Sigmoid colon (tissue), 7 donors: ENCODE measurements around the gene OSBPL5. TPM values are rescaled to one million over a fixed set of nuclear protein-coding genes. Genes with fewer than 3 reads are reported as not detected.

ENCODE experiments used
- DNase-seq: peaks from one replicate; pipeline ENCODE4 v3.0.0-alpha.2; 2019
- H3K27ac ChIP-seq, 4 donors: fragments of 200-600 bp; sonication (generic); one replicate each; pipeline ENCODE4 v1.5.1; 2016 to 2019; ENCODE audit warnings: mild to moderate bottlenecking in 1 of 4
- H3K27me3 ChIP-seq, 3 donors: fragments of 200-600 bp; sonication (generic); one replicate each; pipeline ENCODE4 v1.5.1; 2019; ENCODE audit warnings: mild to moderate bottlenecking in 1 of 3
- H3K36me3 ChIP-seq, 4 donors: fragments of 200-600 bp; sonication (generic); one replicate each; pipeline ENCODE4 v1.5.1; 2016 to 2019
- H3K4me1 ChIP-seq, 4 donors: fragments of 200-600 bp; sonication (generic); one replicate each; pipeline ENCODE4 v1.5.1; 2017 to 2019
- H3K4me3 ChIP-seq, 4 donors: fragments of 200-600 bp; sonication (generic); one replicate each; pipeline ENCODE4 v1.5.1; 2017 to 2019; ENCODE audit warnings: mild to moderate bottlenecking in 2 of 4, moderate library complexity in 1 of 4
- H3K9me3 ChIP-seq, 4 donors: fragments of 200-600 bp in 3 of 4; sonication (generic) in 3 of 4; one replicate each; pipeline versions ENCODE4 v1.5.1 to v1.6.1; 2013 to 2019
- CTCF ChIP-seq, 4 experiments: fragments of 450-650 bp in 3 of 4; fragments of 200-600 bp in 1 of 4; IDR thresholded peaks; one replicate each; pipeline ENCODE4 v1.5.1; 2016 to 2019; ENCODE audit warnings: antibody characterized with exemption in 4 of 4, mild to moderate bottlenecking in 3 of 4, moderate library complexity in 2 of 4
- EP300 ChIP-seq, 4 donors: sonication (generic); formaldehyde crosslinking; IDR thresholded peaks; one replicate each; pipeline ENCODE4 v1.6.1; 2017; ENCODE audit warnings: antibody characterized with exemption in 4 of 4
- POLR2A ChIP-seq, 2 donors: fragments of 450-650 bp; IDR thresholded peaks; one replicate each; pipeline ENCODE4 v1.6.1; 2016; ENCODE audit warnings: antibody characterized with exemption in 2 of 2, mild to moderate bottlenecking in 2 of 2, moderate library complexity in 2 of 2
- POLR2AphosphoS5 ChIP-seq, 4 donors: sonication (generic); formaldehyde crosslinking; IDR thresholded peaks; one replicate each; pipeline ENCODE4 v1.6.1; 2017; ENCODE audit warnings: antibody characterized with exemption in 4 of 4
- WGBS, 2 donors: extraction: QIAGEN DNeasy Blood & Tissue Kit; methylation state at CpG; one replicate each; pipeline ENCODE4 v1.1.7; 2013; 5-methylcytosine and 5-hydroxymethylcytosine counted together
- intact Hi-C: fragments of 100-400 bp; cut with DNase I; formaldehyde crosslinking; loops from one replicate; pipeline ENCODE4 v1.15.1; 2023
- polyA plus RNA-seq, 3 donors: library from polyadenylated mRNA; stranded (reverse); fragments of 200-250 nt; gene quantifications; one replicate each; pipeline ENCODE4 v1.2.3, GENCODE V29; 2013
- total RNA-seq, 4 donors: library from RNA; depleted of rRNA; stranded (reverse); fragments of >200 nt; gene quantifications; one replicate each; pipeline ENCODE4 v1.1.0, GENCODE V29; 2016
- donor health status: healthy with polysubstance abuse.
- donor health status: Bipolar disorder and iron deficiency.
- donor health status: healthy.

The OSBPL5 gene
- total and polyA plus RNA-seq, 7 donors, result 16.6 to 69.2 (median 29.8) TPM

DNA sequence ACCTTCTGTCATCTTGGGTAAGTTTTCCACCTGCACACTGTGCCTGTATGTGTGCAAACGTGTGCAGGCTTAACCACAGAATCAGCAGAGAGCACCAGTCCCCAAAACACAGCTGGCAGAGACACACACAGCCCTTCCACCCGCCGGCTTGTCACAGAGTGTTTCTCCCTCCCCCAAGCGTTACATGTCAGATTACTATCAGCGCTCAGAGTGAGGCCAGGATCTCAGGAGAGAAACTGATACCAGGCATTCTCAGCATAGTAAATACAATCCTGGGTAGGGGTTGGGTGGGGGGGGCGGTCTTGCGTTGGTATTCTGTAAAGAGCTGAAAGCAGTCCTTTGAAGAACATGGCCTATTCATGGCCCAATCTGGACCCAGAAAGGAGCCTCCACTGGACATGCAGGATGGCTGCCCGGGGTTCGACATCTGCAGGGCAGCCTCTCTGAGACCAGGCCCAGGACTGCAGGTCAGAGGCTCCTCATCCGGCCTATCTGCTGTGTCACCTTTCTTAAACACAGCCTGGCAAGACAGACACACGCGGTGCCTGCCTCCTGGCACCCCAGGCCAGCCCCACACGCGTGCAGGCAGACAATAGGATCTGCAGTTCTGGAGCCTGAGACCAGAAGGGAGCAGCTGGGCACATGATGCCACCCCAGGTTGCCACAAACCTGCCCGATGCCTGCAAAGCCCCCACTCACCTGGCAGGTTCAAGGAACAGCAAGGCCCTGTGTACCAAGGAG, 1.7 kb downstream of the OSBPL5 start:
- Histone ChIP-seq H3K4me1 (peaks cover 0 to 67% (median 63%) of the 10 kb centered on the region in 4 donors), H3K9me3 (no peaks in the 10 kb centered on the region), H3K4me3 (peak overlapping the region; percentile 68 to 96 (median 80)), H3K36me3 (no peaks in the 10 kb centered on the region), H3K27ac (peak overlapping the region; percentile 71 to 96 (median 92)), H3K27me3 (no peaks in the 10 kb centered on the region)
- TF ChIP-seq EP300 (IDR thresholded peaks at IDR 0.05) (no peak), POLR2AphosphoS5 (IDR thresholded peaks at IDR 0.05) (no peak), POLR2A (IDR thresholded peaks at IDR 0.05) (no peak), CTCF (IDR thresholded peaks at IDR 0.05) (no peak)
- DNase-seq, result no peak
- intact Hi-C loops, result loop anchor here (5.0 to 10.0 kb wide), 3 partner anchors 106 to 769 kb away; partner anchors contain the start of gene CARS1
- 67 to 78% methylated on average over 15 of the region's 15 CpGs for WGBS, 2 donors

DNA sequence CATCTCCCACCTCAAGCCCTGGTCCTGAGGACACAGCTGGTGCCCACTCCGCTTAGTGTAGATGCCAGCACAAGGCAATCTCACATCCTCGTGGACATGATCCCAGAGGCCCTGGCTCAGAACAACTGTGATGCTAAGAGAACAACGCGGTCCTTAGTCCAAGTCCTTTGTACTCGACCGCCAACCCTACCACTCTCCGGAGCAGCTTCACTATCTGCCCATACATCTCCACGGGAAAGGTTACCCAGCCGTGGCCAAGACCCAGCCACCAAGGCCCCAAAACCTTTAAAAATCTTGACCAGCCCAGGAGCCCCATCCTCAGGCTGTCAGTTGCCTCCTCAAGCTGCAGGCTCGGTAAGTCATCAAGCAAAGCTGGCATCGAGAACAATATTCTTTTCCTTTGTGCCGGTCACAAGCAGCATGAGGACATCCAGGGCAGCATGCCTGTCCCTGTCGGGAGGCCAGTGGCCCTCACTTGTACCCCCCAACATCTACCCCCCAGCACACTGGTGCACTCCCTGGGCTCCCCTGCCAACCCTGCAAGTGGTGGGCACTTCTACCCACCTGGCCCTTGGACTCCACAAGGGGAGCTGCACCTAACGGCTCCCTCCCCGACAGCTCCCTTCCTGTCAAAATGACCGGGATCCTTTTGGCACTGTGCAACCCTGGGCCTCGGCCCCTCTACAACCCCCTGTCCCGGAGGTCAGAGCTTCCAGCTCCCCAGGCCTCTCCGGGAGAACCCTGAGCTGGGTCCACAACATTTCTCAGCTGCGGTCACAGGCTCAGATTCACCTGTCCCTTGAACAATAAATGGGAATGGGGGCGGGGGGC, 2.5 kb downstream of the OSBPL5 start:
- TF ChIP-seq POLR2A (IDR thresholded peaks at IDR 0.05), result no peak
- no peak for TF ChIP-seq CTCF (IDR thresholded peaks at IDR 0.05)
- no peak for TF ChIP-seq POLR2AphosphoS5 (IDR thresholded peaks at IDR 0.05)
- TF ChIP-seq EP300 (IDR thresholded peaks at IDR 0.05), result no peak
- Histone ChIP-seq H3K36me3 (no peaks in the 10 kb centered on the region), H3K4me1 (peaks cover 0 to 74% (median 71%) of the 10 kb centered on the region in 4 donors), H3K9me3 (no peaks in the 10 kb centered on the region), H3K27ac (peak overlapping the region; percentile 91 to 96 (median 92)), H3K4me3 (peak overlapping the region in 2 of 4 donors; percentile 68 to 96), H3K27me3 (no peaks in the 10 kb centered on the region)
- 85 to 90% methylated on average over 21 of the region's 21 CpGs for WGBS, 2 donors
- no peak for DNase-seq
- intact Hi-C loops, result loop anchor here (5.0 to 10.0 kb wide), 3 partner anchors 105 to 768 kb away; partner anchors contain the start of gene CARS1

- WGBS, 2 donors, result 83 to 88% methylated on average over 7 of the region's 7 CpGs
- no peak for DNase-seq
Observed at GRCh38 chr11:3161720-3162409, 3.2 kb downstream of the OSBPL5 start.

More at GRCh38 chr11:3161720-3162409, 3.2 kb downstream of the OSBPL5 start:
- peaks cover 0 to 82% (median 78%) of the 10 kb centered on the region in 4 donors for H3K4me1 ChIP-seq
- intact Hi-C loops, result loop anchor here (5.0 to 10.0 kb wide), 3 partner anchors 105 to 767 kb away; partner anchors contain the start of gene CARS1
- no peaks in the 10 kb centered on the region for H3K9me3 ChIP-seq
- no peaks in the 10 kb centered on the region for H3K27me3 ChIP-seq
- peak overlapping the region in 1 of 4 donors; percentile 8 for H3K4me3 ChIP-seq
- no peaks in the 10 kb centered on the region for H3K36me3 ChIP-seq
- peak overlapping the region; percentile 91 to 96 (median 92) for H3K27ac ChIP-seq
- no peak for TF ChIP-seq CTCF (IDR thresholded peaks at IDR 0.05)
- no peak for TF ChIP-seq EP300 (IDR thresholded peaks at IDR 0.05)
- TF ChIP-seq POLR2A (IDR thresholded peaks at IDR 0.05), result no peak
- no peak for TF ChIP-seq POLR2AphosphoS5 (IDR thresholded peaks at IDR 0.05)
